Activated CD4-positive, CD25-positive, alpha-beta regulatory T cell treated with anti-CD3 and anti-CD28 coated beads, Interleukin-2, amount 50 U/mL, for 16 hours (primary cell): ENCODE results near the gene BACH2.
"Not testable (repeated sequence)": the region's sequence is repeated elsewhere in the genome, so short reads cannot be mapped to it uniquely, and the experiment has no call there.

Experiments
- DNase-seq: peaks from one replicate; pipeline ENCODE4 v3.0.0-alpha.2; 2020; ENCODE audit warnings: low read depth, low spot score

The BACH2 gene

GRCh38 chr6:90072501-90072900 is 224.1 kb downstream of the BACH2 start:
- DNase-seq: no peak

- DNase-seq: no peak
Measured at GRCh38 chr6:90068703-90069523, 227.7 kb downstream of the BACH2 start.

GRCh38 chr6:90068264-90068663 is 228.4 kb downstream of the BACH2 start:
- no peak for DNase-seq

GRCh38 chr6:90066697-90067096 is 229.9 kb downstream of the BACH2 start:
- DNase-seq: no peak

GRCh38 chr6:90065173-90065572 is 231.5 kb downstream of the BACH2 start:
- no peak for DNase-seq

GRCh38 chr6:90062667-90063066 is 234.0 kb downstream of the BACH2 start:
- DNase-seq: no peak

GRCh38 chr6:90062051-90062450 is 234.6 kb downstream of the BACH2 start:
- DNase-seq: no peak

- not testable (repeated sequence) for DNase-seq
Measured at GRCh38 chr6:90059178-90059577, 237.5 kb downstream of the BACH2 start.

GRCh38 chr6:90055924-90056323 is 240.7 kb downstream of the BACH2 start:
- DNase-seq: not testable (repeated sequence)

- DNase-seq: not testable (repeated sequence)
Measured at GRCh38 chr6:90054193-90054592, 242.4 kb downstream of the BACH2 start.

GRCh38 chr6:90053614-90054013 is 243.0 kb downstream of the BACH2 start:
- DNase-seq: no peak

- DNase-seq: no peak
Measured at GRCh38 chr6:90049295-90049694, 247.3 kb downstream of the BACH2 start.

GRCh38 chr6:90048206-90048967 is 248.3 kb downstream of the BACH2 start:
- DNase-seq: no peak

GRCh38 chr6:90045535-90045934 is 251.1 kb downstream of the BACH2 start:
- DNase-seq: no peak

GRCh38 chr6:90044833-90045381 is 251.7 kb downstream of the BACH2 start:
- no peak for DNase-seq

- no peak for DNase-seq
Measured at GRCh38 chr6:90044182-90044832, 252.3 kb downstream of the BACH2 start.

- DNase-seq: no peak
Measured at GRCh38 chr6:90040931-90041330, 255.7 kb downstream of the BACH2 start.

- DNase-seq: no peak
Measured at GRCh38 chr6:90039911-90040310, 256.7 kb downstream of the BACH2 start.

GRCh38 chr6:90038961-90039653 is 257.5 kb downstream of the BACH2 start:
- no peak for DNase-seq

- DNase-seq: no peak
Measured at GRCh38 chr6:90036963-90037362, 259.7 kb downstream of the BACH2 start.

GRCh38 chr6:90035047-90035723 is 261.5 kb downstream of the BACH2 start:
- DNase-seq: no peak
